Peyer's patch (tissue), 4 donors: ENCODE measurements around the gene NXPE1. TPM values are rescaled to one million over a fixed set of nuclear protein-coding genes. Genes with fewer than 3 reads are reported as not detected.

ENCODE experiments used
- DNase-seq, 3 donors: peaks; one replicate each; pipeline ENCODE4 v3.0.0-alpha.2; 2017 to 2019
- H3K27ac ChIP-seq, 4 donors: fragments of 200-600 bp; sonication (generic); one replicate each; pipeline ENCODE4 v1.5.1; 2016 to 2019
- H3K27me3 ChIP-seq, 2 donors: fragments of 200-600 bp; sonication (generic); one replicate each; pipeline ENCODE4 v1.5.1; 2019
- H3K36me3 ChIP-seq, 3 donors: fragments of 200-600 bp; sonication (generic); one replicate each; pipeline ENCODE4 v1.5.1; 2016 to 2019
- H3K4me1 ChIP-seq, 4 donors: fragments of 200-600 bp; sonication (generic); one replicate each; pipeline ENCODE4 v1.5.1; 2016 to 2019
- H3K4me3 ChIP-seq, 4 donors: fragments of 200-600 bp; sonication (generic); 1 replicate in 3 of 4; 2 replicates in 1 of 4; pipeline ENCODE4 v1.5.1; 2016 to 2019; ENCODE audit warnings: mild to moderate bottlenecking in 1 of 4
- H3K9me3 ChIP-seq, 4 donors: fragments of 200-600 bp; sonication (generic); one replicate each; pipeline ENCODE4 v1.5.1; 2016 to 2019; ENCODE audit warnings: mild to moderate bottlenecking in 1 of 4
- CTCF ChIP-seq, 6 experiments: fragments of 450-650 bp in 4 of 6; fragments of 200-600 bp in 2 of 6; sonication (generic) in 1 of 6; IDR thresholded peaks; one replicate each; pipeline ENCODE4 v1.5.1; 2017 to 2019; ENCODE audit warnings: antibody characterized with exemption in 6 of 6, mild to moderate bottlenecking in 3 of 6, moderate library complexity in 1 of 6
- POLR2A ChIP-seq, 2 donors: fragments of 450-650 bp; IDR thresholded peaks; one replicate each; pipeline ENCODE4 v1.5.1; 2017; ENCODE audit warnings: antibody characterized with exemption in 2 of 2, mild to moderate bottlenecking in 2 of 2, moderate library complexity in 2 of 2
- total RNA-seq, 4 donors: library from RNA; depleted of rRNA; stranded (reverse); fragments of >200 nt; gene quantifications; one replicate each; pipeline ENCODE4 v1.1.0, GENCODE V29; 2016

NXPE1 gene
- total RNA-seq, 4 donors from 2014 or later = 6.6 to 23.2 (median 18.6) TPM

- Histone ChIP-seq H3K9me3 (no peaks in the 10 kb centered on the region), H3K36me3 (no peaks in the 10 kb centered on the region), H3K4me1 (no peaks in the 10 kb centered on the region)
These were observed 6.0 kb downstream of the NXPE1 start for GRCh38 chr11:114553642-114554041.

GRCh38 chr11:114551060-114551459 lies 8.6 kb downstream of the NXPE1 start:
- Histone ChIP-seq H3K27ac (no peak overlapping the region), H3K27me3 (no peaks in the 10 kb centered on the region), H3K9me3 (no peaks in the 10 kb centered on the region), H3K4me1 (no peaks in the 10 kb centered on the region), H3K36me3 (no peaks in the 10 kb centered on the region), H3K4me3 (no peak overlapping the region)
- TF ChIP-seq CTCF (IDR thresholded peaks at IDR 0.05) (no peak), POLR2A (IDR thresholded peaks at IDR 0.05) (no peak)
- no peak for DNase-seq

More at GRCh38 chr11:114553642-114554041, 6.0 kb downstream of the NXPE1 start:
- TF ChIP-seq POLR2A (IDR thresholded peaks at IDR 0.05) (no peak), CTCF (IDR thresholded peaks at IDR 0.05) (no peak)
- Histone ChIP-seq H3K27me3 (no peaks in the 10 kb centered on the region), H3K27ac (no peak overlapping the region), H3K4me3 (no peak overlapping the region)
- DNase-seq = no peak

GRCh38 chr11:114525682-114526081 lies 34.0 kb downstream of the NXPE1 start:
- H3K27ac ChIP-seq = no peak overlapping the region
- H3K27me3 ChIP-seq = no peaks in the 10 kb centered on the region
- no peaks in the 10 kb centered on the region for H3K4me1 ChIP-seq
- DNase-seq = no peak
- H3K9me3 ChIP-seq = peaks cover 0 to 8% (median 3%) of the 10 kb centered on the region in 4 donors
- H3K4me3 ChIP-seq = no peak overlapping the region
- TF ChIP-seq POLR2A (IDR thresholded peaks at IDR 0.05) = no peak
- TF ChIP-seq CTCF (IDR thresholded peaks at IDR 0.05) = no peak
- no peaks in the 10 kb centered on the region for H3K36me3 ChIP-seq

- H3K4me1 ChIP-seq = no peaks in the 10 kb centered on the region
- H3K9me3 ChIP-seq = peaks cover 0 to 8% (median 3%) of the 10 kb centered on the region in 4 donors
- TF ChIP-seq POLR2A (IDR thresholded peaks at IDR 0.05) = no peak
- no peak for TF ChIP-seq CTCF (IDR thresholded peaks at IDR 0.05)
- no peak for DNase-seq
- H3K36me3 ChIP-seq = no peaks in the 10 kb centered on the region
- H3K4me3 ChIP-seq = no peak overlapping the region
- no peak overlapping the region for H3K27ac ChIP-seq
- no peaks in the 10 kb centered on the region for H3K27me3 ChIP-seq
These were observed 35.6 kb downstream of the NXPE1 start for GRCh38 chr11:114524122-114524521.

- TF ChIP-seq CTCF (IDR thresholded peaks at IDR 0.05) (no peak), POLR2A (IDR thresholded peaks at IDR 0.05) (no peak)
- no peaks in the 10 kb centered on the region for H3K27me3 ChIP-seq
- no peak for DNase-seq
- H3K4me1 ChIP-seq = no peaks in the 10 kb centered on the region
- H3K36me3 ChIP-seq = no peaks in the 10 kb centered on the region
- no peak overlapping the region for H3K27ac ChIP-seq
- peaks cover 0 to 8% (median 3%) of the 10 kb centered on the region in 4 donors for H3K9me3 ChIP-seq
- H3K4me3 ChIP-seq = no peak overlapping the region
These were observed 36.9 kb downstream of the NXPE1 start for GRCh38 chr11:114522818-114523217.

GRCh38 chr11:114511538-114511937 lies 48.1 kb downstream of the NXPE1 start:
- H3K27ac ChIP-seq = no peak overlapping the region
- DNase-seq = no peak

More at GRCh38 chr11:114511538-114511937, 48.1 kb downstream of the NXPE1 start:
- Histone ChIP-seq H3K4me3 (no peak overlapping the region), H3K9me3 (no peaks in the 10 kb centered on the region), H3K4me1 (no peaks in the 10 kb centered on the region), H3K27me3 (no peaks in the 10 kb centered on the region), H3K36me3 (no peaks in the 10 kb centered on the region)
- TF ChIP-seq CTCF (IDR thresholded peaks at IDR 0.05) = no peak
- TF ChIP-seq POLR2A (IDR thresholded peaks at IDR 0.05) = no peak
